A673 (cell line): ENCODE measurements around the gene SLC2A2. TPM values are rescaled to one million over a fixed set of nuclear protein-coding genes. Genes with fewer than 3 reads are reported as not detected.
A peak's percentile ranks its signal among the peaks of the same experiment; 100 is the strongest.

Source experiments
- BruUV-seq: library from RNA; stranded (reverse); fragments of 400-500 nt; replicated peaks from 2 replicates; lab custom pipeline; 2021; lab: Mats Ljungman, UMichigan
- CTCF ChIA-PET: fragments of 300-600 bp; sonication (Branson Sonifier 250); formaldehyde crosslinking; loops from one replicate; lab custom pipeline; 2022; ENCODE audit warnings: antibody characterized with exemption; lab: Charles Lee
- POLR2A ChIA-PET: fragments of 300-600 bp; sonication (Branson Sonifier 250); formaldehyde crosslinking; loops from one replicate; lab custom pipeline; 2022; ENCODE audit warnings: antibody characterized with exemption; ENCODE audit not compliant: low non-redundant PET; lab: Charles Lee
- DNase-seq: peaks from one replicate; pipeline ENCODE4 v3.0.0-alpha.2; 2015; ENCODE audit warnings: low spot score
- H3K27ac ChIP-seq: fragments of 200-600 bp; sonication (generic); 2 replicates; pipeline ENCODE4 v1.5.1; 2016; ENCODE audit warnings: mixed run types, low read depth, mild to moderate bottlenecking, mixed read lengths, antibody characterized with exemption, low read length; ENCODE audit not compliant: poor library complexity, severe bottlenecking
- H3K27me3 ChIP-seq: fragments of 200-600 bp; sonication (generic); replicated peaks from 2 replicates; pipeline ENCODE4 v1.6.1; 2017; ENCODE audit warnings: mixed run types, low read depth, mild to moderate bottlenecking, mixed read lengths, antibody characterized with exemption, low read length; ENCODE audit not compliant: insufficient read depth, poor library complexity
- H3K36me3 ChIP-seq: fragments of 200-600 bp; sonication (generic); 2 replicates; pipeline ENCODE4 v1.6.1; 2016; ENCODE audit warnings: mixed run types, mild to moderate bottlenecking, mixed read lengths, antibody characterized with exemption, low read length; ENCODE audit not compliant: insufficient read depth, poor library complexity, severe bottlenecking
- H3K4me1 ChIP-seq: fragments of 200-600 bp; sonication (generic); 2 replicates; pipeline ENCODE4 v1.6.1; 2017; ENCODE audit warnings: mixed run types, mild to moderate bottlenecking, mixed read lengths, antibody characterized with exemption, low read length; ENCODE audit not compliant: insufficient read depth, poor library complexity, severe bottlenecking
- H3K4me3 ChIP-seq: fragments of 200-600 bp; sonication (generic); 2 replicates; pipeline ENCODE4 v1.5.1; 2016; ENCODE audit warnings: low read depth, mixed run types, mild to moderate bottlenecking, mixed read lengths, low read length; ENCODE audit not compliant: poor library complexity, severe bottlenecking
- H3K9me3 ChIP-seq: fragments of 200-600 bp; sonication (generic); 2 replicates; pipeline ENCODE4 v1.6.1; 2016; ENCODE audit warnings: mixed run types, low read depth, mild to moderate bottlenecking, mixed read lengths, antibody characterized with exemption, low read length; ENCODE audit not compliant: poor library complexity, severe bottlenecking
- CTCF ChIP-seq: fragments of 300-800, 200-600 bp; sonication (generic); conservative IDR thresholded peaks from 2 replicates; pipeline ENCODE4 v1.5.1; 2017; ENCODE audit warnings: low read depth, mild to moderate bottlenecking, antibody characterized with exemption, low read length, moderate library complexity, mixed read lengths
- EZH2 ChIP-seq: fragments of 200-600 bp; sonication (generic); IDR thresholded peaks from 2 replicates; pipeline ENCODE4 v1.6.1; 2017; ENCODE audit warnings: borderline replicate concordance, low read depth, mild to moderate bottlenecking, mixed read lengths, antibody characterized with exemption, low read length; ENCODE audit not compliant: poor library complexity, severe bottlenecking
- intact Hi-C: fragments of 100-400 bp; cut with micrococcal nuclease; formaldehyde crosslinking; loops from one replicate; pipeline ENCODE4 v1.10.0; 2022; ENCODE audit not compliant: unreplicated experiment
- total RNA-seq: library from RNA; stranded (reverse); gene quantifications from 2 replicates; pipeline ENCODE4 v1.2.3, GENCODE V29; 2021

SLC2A2 gene
- total RNA-seq, 1 experiment from 2014 or later, result not detected

GRCh38 chr3:170961616-170962400 lies 64.7 kb downstream of the SLC2A2 start:
- no peaks in the 10 kb centered on the region for H3K9me3 ChIP-seq
- peak; percentile 41 for DNase-seq
- intact Hi-C loops, result loop anchor here (2.0 to 10.0 kb wide), 5 partner anchors 225 to 1513 kb away; no protein-coding TSS in a partner anchor
- ChIA-PET CTCF (interaction anchor here (0.6 to 1.0 kb wide), 4 partner anchors 32 to 467 kb away, joined by 3 read pairs; no protein-coding TSS in a partner anchor), POLR2A (interaction anchor here (0.6 kb wide), 1 partner anchor 873 kb away, joined by 4 read pairs; no protein-coding TSS in a partner anchor)
- H3K27me3 ChIP-seq, result no peaks in the 10 kb centered on the region
- H3K4me3 ChIP-seq, result no peak overlapping the region
- H3K4me1 ChIP-seq, result no peaks in the 10 kb centered on the region
- TF ChIP-seq CTCF, result peak; percentile 70
- no peak for TF ChIP-seq EZH2
- BruUV-seq, result no TSS peak
- no peak overlapping the region for H3K27ac ChIP-seq
- H3K36me3 ChIP-seq, result no peaks in the 10 kb centered on the region

GRCh38 chr3:170959457-170959856 lies 67.1 kb downstream of the SLC2A2 start:
- Histone ChIP-seq H3K27ac (no peak overlapping the region), H3K36me3 (no peaks in the 10 kb centered on the region), H3K27me3 (no peaks in the 10 kb centered on the region), H3K9me3 (no peaks in the 10 kb centered on the region), H3K4me1 (no peaks in the 10 kb centered on the region), H3K4me3 (no peak overlapping the region)
- TF ChIP-seq CTCF (no peak), EZH2 (no peak)
- no peak for DNase-seq
- no TSS peak for BruUV-seq
- intact Hi-C loops, result no loop called here
- ChIA-PET CTCF (no interaction called here), POLR2A (no interaction called here)

GRCh38 chr3:170956647-170957046 lies 69.9 kb downstream of the SLC2A2 start:
- no peaks in the 10 kb centered on the region for H3K27me3 ChIP-seq
- no TSS peak for BruUV-seq
- CTCF ChIA-PET, result interaction anchor here (0.7 kb wide), 1 partner anchor 293 kb away, joined by 3 read pairs; no protein-coding TSS in a partner anchor
- TF ChIP-seq EZH2 (no peak), CTCF (no peak)
- H3K36me3 ChIP-seq, result no peaks in the 10 kb centered on the region
- no peak for DNase-seq
- H3K27ac ChIP-seq, result no peak overlapping the region
- POLR2A ChIA-PET, result no interaction called here
- no peaks in the 10 kb centered on the region for H3K4me1 ChIP-seq
- intact Hi-C loops, result no loop called here
- no peak overlapping the region for H3K4me3 ChIP-seq
- H3K9me3 ChIP-seq, result no peaks in the 10 kb centered on the region
